GM21447 (cell line): ENCODE data around the gene ALDH1L1.
"Not testable (repeated sequence)": the region's sequence is repeated elsewhere in the genome, so short reads cannot be mapped to it uniquely, and the experiment has no call there.

Experiments used
- ATAC-seq: cut with Tn5 transposase; IDR thresholded peaks from one replicate; pipeline ENCODE4 v1.9.1; 2021; ENCODE audit not compliant: unreplicated experiment

The ALDH1L1 gene

GRCh38 chr3:126085841-126086240, 94.5 kb downstream of the ALDH1L1 start:
- no peak for ATAC-seq

- ATAC-seq: no peak
These were observed 95.1 kb downstream of the ALDH1L1 start for GRCh38 chr3:126085276-126085675.

- ATAC-seq: no peak
These were observed 95.6 kb downstream of the ALDH1L1 start for GRCh38 chr3:126084768-126085180.

GRCh38 chr3:126083913-126084767, 96.2 kb downstream of the ALDH1L1 start, which contains the start of gene SLC41A3:
SLC41A3 (minus strand) TSS chr3:126084124; CDS start chr3:126068219, 15,905 bp downstream.
- ATAC-seq: peak; percentile 94

GRCh38 chr3:126083511-126083912, 96.9 kb downstream of the ALDH1L1 start:
- ATAC-seq: peak; percentile 54

- no peak for ATAC-seq
These were observed 97.3 kb downstream of the ALDH1L1 start for GRCh38 chr3:126083138-126083445.

GRCh38 chr3:126082362-126083137, 97.8 kb downstream of the ALDH1L1 start:
- ATAC-seq: no peak

- no peak for ATAC-seq
These were observed 98.6 kb downstream of the ALDH1L1 start for GRCh38 chr3:126081618-126082361.

GRCh38 chr3:126080970-126081369, 99.4 kb downstream of the ALDH1L1 start:
- ATAC-seq: no peak

GRCh38 chr3:126078866-126079265, 101.5 kb downstream of the ALDH1L1 start:
- no peak for ATAC-seq

GRCh38 chr3:126077754-126078153, 102.6 kb downstream of the ALDH1L1 start:
- ATAC-seq: no peak

GRCh38 chr3:126076140-126076539, 104.2 kb downstream of the ALDH1L1 start:
- no peak for ATAC-seq

GRCh38 chr3:126070146-126070545, 110.2 kb downstream of the ALDH1L1 start:
- ATAC-seq: no peak

GRCh38 chr3:126067959-126068358, 112.4 kb downstream of the ALDH1L1 start:
- ATAC-seq: no peak

- ATAC-seq: not testable (repeated sequence)
These were observed 113.7 kb downstream of the ALDH1L1 start for GRCh38 chr3:126066676-126067075.

GRCh38 chr3:126065876-126066275, 114.5 kb downstream of the ALDH1L1 start:
- no peak for ATAC-seq

- no peak for ATAC-seq
These were observed 115.6 kb downstream of the ALDH1L1 start for GRCh38 chr3:126064627-126065258.

GRCh38 chr3:126063358-126063965, 116.9 kb downstream of the ALDH1L1 start:
- no peak for ATAC-seq

- no peak for ATAC-seq
These were observed 118.9 kb downstream of the ALDH1L1 start for GRCh38 chr3:126061301-126062032.

- no peak for ATAC-seq
These were observed 119.7 kb downstream of the ALDH1L1 start for GRCh38 chr3:126060613-126061145.
